ENCODE data around the gene NT5C2.

DNA sequence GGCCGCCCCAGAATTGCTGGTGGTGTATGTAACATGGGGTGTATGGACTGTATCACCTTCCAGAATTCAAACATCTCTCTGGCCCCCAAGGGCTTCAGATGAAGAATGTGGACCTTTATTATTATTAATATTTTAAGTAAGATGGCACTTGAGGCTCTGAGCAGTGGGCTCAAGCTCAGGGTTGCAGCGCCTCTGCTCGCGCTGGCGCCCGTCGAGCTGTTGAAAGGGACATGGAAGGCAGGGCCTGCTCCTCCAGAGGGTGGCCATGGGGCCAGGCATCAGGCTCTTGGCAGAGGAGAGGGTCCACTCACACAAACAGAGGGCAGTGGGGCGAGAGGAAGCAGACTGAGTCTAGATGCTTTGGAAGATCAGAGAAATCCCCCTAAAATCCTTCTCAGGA is 120.2 kb downstream of the NT5C2 start:
- TF ChIP-seq POLR2A (IDR thresholded peaks at IDR 0.05; ENCODE audit: low read length) (no peak), GATA1 (IDR thresholded peaks at IDR 0.05; ENCODE audit: low read depth, low read length) (no peak)
